Bronchial smooth muscle cell (primary cell): ENCODE data around the gene NSF. TPM values are rescaled to one million over a fixed set of nuclear protein-coding genes. Genes with fewer than 3 reads are reported as not detected.

Experiments
- total RNA-seq: library from RNA; depleted of rRNA; stranded (reverse); fragments of >200 nt; gene quantifications from 2 replicates; pipeline ENCODE4 v1.2.1, GENCODE V29; 2014

The NSF gene
- total RNA-seq = 34.9 and 41.5 TPM in 2 replicates

GRCh38 chr17:46590157-46591146, at the start of gene NSF:
Gene NSF (plus strand): TSS chr17:46590669. CDS start chr17:46590776, 107 bp downstream.

GRCh38 chr17:46579083-46580075, 11.1 kb upstream of the NSF start, which contains the start of gene ARL17A:
Gene ARL17A (minus strand): TSS chr17:46579691. CDS start chr17:46576322, 3,369 bp downstream.

Other genes with a start within 250 kb of the NSF start
- gene ARL17B, start 228.9 kb upstream of the NSF start, total RNA-seq = 1.7 and 3.0 TPM in 2 replicates
- gene LRRC37A2, start 78.2 kb upstream of the NSF start, total RNA-seq = 1.4 and 3.2 TPM in 2 replicates
- 1.3 and 3.6 TPM in 2 replicates for gene ARL17A, start 11.0 kb upstream of the NSF start, total RNA-seq
- gene WNT3, start 228.0 kb downstream of the NSF start, total RNA-seq = 0.32 and 0.86 TPM in 2 replicates